ENCODE results near the gene CGN.
"Not testable (repeated sequence)": the region's sequence is repeated elsewhere in the genome, so short reads cannot be mapped to it uniquely, and the experiment has no call there.

Gene CGN

GRCh38 chr1:151501474-151501873 is 9.7 kb upstream of the CGN start:
- no peak for DNase-seq

DNA sequence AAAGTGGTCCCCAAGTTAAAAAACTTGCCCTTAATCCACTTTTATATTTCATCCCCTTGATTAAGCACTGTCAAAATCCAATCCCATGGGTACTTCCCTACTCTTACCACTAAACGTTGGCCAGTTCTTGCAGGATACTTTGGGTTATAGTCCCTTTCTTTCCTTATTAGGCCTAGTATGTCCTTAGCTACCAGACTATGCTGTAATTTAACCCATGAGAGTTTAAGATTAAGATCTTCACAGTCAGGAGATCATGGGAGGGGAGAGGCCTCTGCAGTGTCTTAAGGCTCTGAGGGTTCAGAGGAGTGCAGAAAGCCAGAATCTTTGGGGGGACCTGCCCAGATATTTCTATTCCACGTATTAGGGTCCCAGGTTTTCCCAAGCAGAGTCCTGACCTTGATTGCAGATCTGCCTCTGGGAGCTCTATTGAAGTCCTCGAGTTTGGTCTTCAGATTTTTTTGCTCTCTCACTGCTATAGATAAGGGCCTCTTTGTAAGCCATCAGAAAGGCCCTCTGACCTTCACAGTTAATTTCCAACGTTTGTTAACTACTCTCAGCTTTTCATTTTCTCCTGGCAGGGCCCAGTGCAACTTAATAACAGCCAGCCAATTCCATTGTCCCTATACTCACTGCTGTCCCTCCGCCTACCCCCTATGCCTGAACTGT is 9.0 kb upstream of the CGN start:
- no peak for DNase-seq

- no peak for DNase-seq
Observed at GRCh38 chr1:151502859-151503780, 8.1 kb upstream of the CGN start.

GRCh38 chr1:151504252-151504651 is 6.9 kb upstream of the CGN start:
- DNase-seq = no peak

- no peak for DNase-seq
Observed at GRCh38 chr1:151504759-151505158, 6.4 kb upstream of the CGN start.

GRCh38 chr1:151508833-151509232 is 2.4 kb upstream of the CGN start:
- no peak for DNase-seq

DNA sequence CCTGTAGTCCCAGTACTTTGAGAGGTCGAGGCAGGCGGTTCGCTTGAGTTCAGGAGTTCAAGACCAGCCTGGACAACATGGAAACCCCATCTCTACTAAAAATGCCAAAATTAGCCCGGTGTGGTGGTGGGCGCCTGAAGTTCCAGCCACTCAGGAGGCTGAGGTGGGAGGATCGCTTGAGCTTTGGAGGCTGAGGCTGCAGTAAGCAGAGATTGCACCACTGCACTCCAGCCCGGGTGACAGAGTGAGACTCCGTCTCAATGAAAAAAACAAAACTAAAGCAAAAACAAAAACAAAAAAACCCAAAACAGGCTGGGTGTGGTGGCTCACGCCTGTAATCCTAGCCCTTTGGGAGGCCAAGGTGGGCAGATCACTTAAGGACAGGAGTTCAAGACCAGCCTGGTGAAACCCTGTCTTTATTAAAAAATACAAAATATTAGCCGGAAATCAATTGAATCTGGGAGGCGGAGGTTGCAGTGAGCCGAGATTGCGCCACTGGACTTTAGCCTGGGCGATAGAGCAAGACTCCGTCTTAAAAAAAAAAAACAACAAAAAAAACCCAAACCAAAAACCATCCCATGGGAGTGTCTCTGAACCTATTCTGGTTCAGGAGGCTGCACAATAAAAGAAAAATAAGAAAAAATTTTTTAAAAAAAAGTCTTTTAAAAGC is 1.7 kb upstream of the CGN start:
- no peak for DNase-seq

GRCh38 chr1:151510020-151510405 is 1.2 kb upstream of the CGN start:
- no peak for DNase-seq

DNA sequence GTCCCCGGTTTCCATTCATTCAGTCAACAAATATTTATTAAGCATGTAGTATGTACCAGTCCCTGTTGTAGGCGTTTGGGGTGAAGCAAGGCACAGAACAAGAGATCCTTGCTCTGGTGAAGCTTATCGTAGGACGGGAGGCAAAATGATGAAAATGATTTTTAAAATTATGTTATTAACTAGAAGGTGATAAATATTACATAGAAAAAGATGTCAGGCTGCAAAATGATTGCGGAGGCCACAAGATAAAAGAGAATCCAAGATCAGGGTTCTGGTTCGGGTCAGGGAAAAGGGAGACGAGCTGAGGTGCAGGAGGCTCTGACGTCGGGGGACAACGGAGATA is 602 bp upstream of the CGN start:
- DNase-seq = no peak

DNA sequence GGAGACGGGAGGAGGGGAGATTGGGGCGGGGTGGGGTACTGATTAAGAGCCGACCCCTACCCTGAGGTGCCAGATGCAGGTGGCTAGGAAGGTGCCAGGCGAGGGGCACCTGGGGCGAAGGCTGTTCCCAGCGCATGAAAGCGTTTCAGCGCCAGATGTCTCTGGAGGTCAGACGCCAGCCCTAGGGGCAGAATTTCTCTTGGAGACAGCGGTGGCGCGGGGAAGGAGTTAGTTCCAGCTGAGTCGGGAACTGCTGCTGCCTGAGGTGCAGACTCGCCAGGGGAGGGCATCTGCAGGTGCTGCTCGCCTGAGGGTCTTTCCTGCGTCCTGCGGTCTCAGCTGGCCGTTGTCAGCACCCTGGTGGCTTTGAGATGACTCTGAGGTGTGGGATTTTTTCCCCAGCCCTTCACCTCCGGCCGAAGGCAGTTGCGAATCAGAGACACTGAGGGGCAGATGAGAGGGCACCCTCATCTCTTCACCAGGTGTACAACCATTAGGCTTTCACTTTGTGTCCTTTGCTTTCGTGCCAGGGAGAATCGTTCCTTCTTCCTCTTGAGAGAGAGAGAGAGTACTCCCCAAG is 539 bp downstream of the CGN start:
- DNase-seq = peak; percentile 69

- no peak for DNase-seq
Observed at GRCh38 chr1:151512326-151512725, 1.1 kb downstream of the CGN start.

GRCh38 chr1:151512801-151513625 is 1.8 kb downstream of the CGN start:
- DNase-seq = no peak

GRCh38 chr1:151513626-151514121 is 2.5 kb downstream of the CGN start:
- no peak for DNase-seq

DNA sequence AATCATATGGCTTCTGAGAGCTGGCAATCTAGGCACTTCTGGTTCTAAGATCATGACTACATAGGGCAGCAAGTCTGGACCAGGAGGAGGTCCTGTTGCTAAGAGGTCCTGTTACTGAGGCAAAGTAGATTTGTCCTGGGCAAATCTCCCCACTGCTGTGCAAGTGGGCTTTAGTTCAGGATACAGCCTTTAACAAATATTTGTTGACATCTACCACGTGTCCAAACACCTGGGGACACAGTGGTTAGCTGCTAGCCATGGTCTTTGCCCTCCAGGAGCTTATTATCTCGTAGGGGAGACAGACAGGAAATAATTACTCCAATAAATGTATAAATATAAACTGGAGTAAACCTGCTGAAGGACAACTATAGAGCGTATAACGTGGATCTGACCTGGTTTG is 3.2 kb downstream of the CGN start:
- DNase-seq = no peak

DNA sequence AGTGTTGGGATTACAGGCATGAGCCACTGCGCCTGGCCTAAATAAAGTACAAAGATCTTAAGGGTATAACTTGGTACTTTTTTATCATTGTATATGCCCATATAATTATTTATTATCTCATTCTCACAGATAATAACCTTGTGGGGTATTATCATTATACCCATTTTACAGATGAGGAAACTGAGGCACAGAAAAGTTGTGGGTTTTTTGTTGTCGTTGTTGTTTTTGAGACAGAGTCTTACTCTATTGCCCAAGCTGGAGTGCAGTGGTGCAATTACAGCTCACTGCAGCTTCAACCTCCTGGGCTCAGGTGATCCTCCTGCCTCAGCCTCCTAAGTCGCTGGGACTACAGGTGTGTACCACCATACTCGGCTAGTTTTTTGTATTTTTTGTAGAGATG is 4.1 kb downstream of the CGN start:
- DNase-seq = no peak

- no peak for DNase-seq
Observed at GRCh38 chr1:151516031-151516511, 4.9 kb downstream of the CGN start.

GRCh38 chr1:151518431-151518830 is 7.2 kb downstream of the CGN start:
- DNase-seq = no peak

- DNase-seq = no peak
Observed at GRCh38 chr1:151518936-151519335, 7.7 kb downstream of the CGN start.

- DNase-seq = no peak
Observed at GRCh38 chr1:151519667-151520066, 8.5 kb downstream of the CGN start.

GRCh38 chr1:151520359-151520758 is 9.2 kb downstream of the CGN start:
- DNase-seq = no peak

- DNase-seq = not testable (repeated sequence)
Observed at GRCh38 chr1:151522427-151522826, 11.2 kb downstream of the CGN start.

GRCh38 chr1:151523326-151523725 is 12.1 kb downstream of the CGN start:
- DNase-seq = no peak

Data from NCI-H1092 treated with DMSO at 0.1 percent for 48 hours (cell line).